HCT116 (cell line): ENCODE results near the gene AZIN2.

Experiments used
- ATF3 ChIP-seq: IDR thresholded peaks from 2 replicates; pipeline ENCODE4 v1.6.1; 2012
- ELF1 ChIP-seq: IDR thresholded peaks from 2 replicates; pipeline ENCODE4 v1.6.1; 2012; ENCODE audit warnings: low read depth, borderline replicate concordance
- EZH2 ChIP-seq: fragments of 200-600 bp; sonication (generic); IDR thresholded peaks from 2 replicates; pipeline ENCODE4 v1.6.1; 2017; ENCODE audit warnings: antibody characterized with exemption, mixed run types
- EZH2phosphoT487 ChIP-seq: fragments of 200-600 bp; IDR thresholded peaks from 2 replicates; pipeline ENCODE4 v1.6.1; 2018; ENCODE audit warnings: antibody characterized with exemption, borderline replicate concordance
- MAX ChIP-seq: IDR thresholded peaks from 2 replicates; pipeline ENCODE4 v1.6.1; 2012
- POLR2A ChIP-seq: IDR thresholded peaks from 2 replicates; pipeline ENCODE4 v1.7.0; 2011; ENCODE audit warnings: borderline replicate concordance; ENCODE audit not compliant: insufficient read depth, insufficient read length; ENCODE audit errors: extremely low read depth
- POLR2AphosphoS5 ChIP-seq: IDR thresholded peaks from 2 replicates; pipeline ENCODE4 v1.6.1; 2011; ENCODE audit warnings: mild to moderate bottlenecking, low read depth, low read length, moderate library complexity
- RAD21 ChIP-seq: IDR thresholded peaks from 2 replicates; pipeline ENCODE4 v1.6.1; 2012; ENCODE audit warnings: low read depth, mild to moderate bottlenecking
- SIN3A ChIP-seq: IDR thresholded peaks from 2 replicates; pipeline ENCODE4 v1.6.1; 2012; ENCODE audit warnings: low read depth
- SP1 ChIP-seq: IDR thresholded peaks from 2 replicates; pipeline ENCODE4 v1.6.1; 2012; ENCODE audit warnings: low read depth
- SRF ChIP-seq: IDR thresholded peaks from 2 replicates; pipeline ENCODE4 v1.6.1; 2012; ENCODE audit warnings: low read depth
- TCF7L2 ChIP-seq: IDR thresholded peaks from 2 replicates; pipeline ENCODE4 v1.7.0; 2011; ENCODE audit warnings: borderline replicate concordance, inconsistent platforms; ENCODE audit not compliant: insufficient read depth, insufficient read length; ENCODE audit errors: extremely low read depth
- ZNF274 ChIP-seq: fragments of 200-500 bp; sonication (Bioruptor generic); IDR thresholded peaks from 2 replicates; pipeline ENCODE4 v1.6.1; 2014; ENCODE audit warnings: mild to moderate bottlenecking, low read depth, low read length, inconsistent platforms
- TF ChIP-seq, protein P1 (sequence below), 3 experiments: fragments of 200-600 bp in 1 of 3; sonication (generic) in 1 of 3; IDR thresholded peaks in 2 of 3; conservative IDR thresholded peaks in 1 of 3; 2 replicates each; pipeline ENCODE4 v1.5.1; 2012 to 2017; ENCODE audit warnings: low read depth in 2 of 3, low read length in 2 of 3, antibody characterized with exemption in 1 of 3, borderline replicate concordance in 1 of 3, control low read depth in 1 of 3, mild to moderate bottlenecking in 1 of 3, mixed read lengths in 1 of 3, mixed run types in 1 of 3, moderate library complexity in 1 of 3; ENCODE audit not compliant: insufficient read depth in 1 of 3

GRCh38 chr1:33149453-33150190 is 68.7 kb downstream of the AZIN2 start:
- no peak for TF ChIP-seq EZH2
- TF ChIP-seq SIN3A: no peak
- TF ChIP-seq RAD21: no peak
- TF ChIP-seq POLR2A: no peak
- no peak for TF ChIP-seq ATF3
- TF ChIP-seq MAX: no peak
- TF ChIP-seq SP1: no peak
- no peak for TF ChIP-seq TCF7L2
- TF ChIP-seq ZNF274: no peak
- TF ChIP-seq EZH2phosphoT487: no peak
- TF ChIP-seq, protein P1, sequence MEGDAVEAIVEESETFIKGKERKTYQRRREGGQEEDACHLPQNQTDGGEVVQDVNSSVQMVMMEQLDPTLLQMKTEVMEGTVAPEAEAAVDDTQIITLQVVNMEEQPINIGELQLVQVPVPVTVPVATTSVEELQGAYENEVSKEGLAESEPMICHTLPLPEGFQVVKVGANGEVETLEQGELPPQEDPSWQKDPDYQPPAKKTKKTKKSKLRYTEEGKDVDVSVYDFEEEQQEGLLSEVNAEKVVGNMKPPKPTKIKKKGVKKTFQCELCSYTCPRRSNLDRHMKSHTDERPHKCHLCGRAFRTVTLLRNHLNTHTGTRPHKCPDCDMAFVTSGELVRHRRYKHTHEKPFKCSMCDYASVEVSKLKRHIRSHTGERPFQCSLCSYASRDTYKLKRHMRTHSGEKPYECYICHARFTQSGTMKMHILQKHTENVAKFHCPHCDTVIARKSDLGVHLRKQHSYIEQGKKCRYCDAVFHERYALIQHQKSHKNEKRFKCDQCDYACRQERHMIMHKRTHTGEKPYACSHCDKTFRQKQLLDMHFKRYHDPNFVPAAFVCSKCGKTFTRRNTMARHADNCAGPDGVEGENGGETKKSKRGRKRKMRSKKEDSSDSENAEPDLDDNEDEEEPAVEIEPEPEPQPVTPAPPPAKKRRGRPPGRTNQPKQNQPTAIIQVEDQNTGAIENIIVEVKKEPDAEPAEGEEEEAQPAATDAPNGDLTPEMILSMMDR (IDR thresholded peaks at IDR 0.05 in 2 of 3, conservative IDR thresholded peaks at IDR 0.05 in 1 of 3; ENCODE audit: borderline replicate concordance in 1 of 3, insufficient read depth in 1 of 3, low read depth in 2 of 3, low read length in 2 of 3): no peak
- TF ChIP-seq ELF1: no peak
- no peak for TF ChIP-seq SRF
- no peak for TF ChIP-seq POLR2AphosphoS5
